Loucy (cell line): ENCODE measurements around the gene PRKN.

Source experiments
- EZH2phosphoT487 ChIP-seq: fragments of 200-600 bp; IDR thresholded peaks from 2 replicates; pipeline ENCODE4 v1.6.1; 2018; ENCODE audit warnings: antibody characterized with exemption, mild to moderate bottlenecking, moderate library complexity, borderline replicate concordance
- TF ChIP-seq, protein P1 (sequence below): fragments of 200-600 bp; sonication (generic); conservative IDR thresholded peaks from 2 replicates; pipeline ENCODE4 v1.5.1; 2014; ENCODE audit warnings: mild to moderate bottlenecking, antibody characterized with exemption, low read length

DNA sequence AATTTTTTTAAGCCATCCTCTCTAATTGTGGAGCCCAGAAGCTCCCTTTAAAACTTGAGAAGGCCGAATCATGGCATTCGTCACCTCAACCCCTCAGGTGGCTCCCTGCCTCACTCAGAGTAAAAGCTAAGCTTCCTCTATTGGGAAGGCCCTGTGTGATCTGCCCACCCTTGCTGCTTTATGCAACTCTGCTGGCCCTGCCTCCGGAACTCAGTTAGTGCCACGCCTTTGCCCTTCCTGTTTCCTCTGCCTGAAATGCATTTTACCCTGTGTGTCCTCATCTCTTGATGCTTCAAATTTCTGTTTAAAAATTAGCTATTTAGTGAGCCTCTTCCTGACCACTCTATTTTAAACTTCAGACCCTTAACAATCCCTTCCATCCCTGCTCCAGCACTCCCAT, 5.9 kb upstream of the PRKN start:
- TF ChIP-seq, protein P1, sequence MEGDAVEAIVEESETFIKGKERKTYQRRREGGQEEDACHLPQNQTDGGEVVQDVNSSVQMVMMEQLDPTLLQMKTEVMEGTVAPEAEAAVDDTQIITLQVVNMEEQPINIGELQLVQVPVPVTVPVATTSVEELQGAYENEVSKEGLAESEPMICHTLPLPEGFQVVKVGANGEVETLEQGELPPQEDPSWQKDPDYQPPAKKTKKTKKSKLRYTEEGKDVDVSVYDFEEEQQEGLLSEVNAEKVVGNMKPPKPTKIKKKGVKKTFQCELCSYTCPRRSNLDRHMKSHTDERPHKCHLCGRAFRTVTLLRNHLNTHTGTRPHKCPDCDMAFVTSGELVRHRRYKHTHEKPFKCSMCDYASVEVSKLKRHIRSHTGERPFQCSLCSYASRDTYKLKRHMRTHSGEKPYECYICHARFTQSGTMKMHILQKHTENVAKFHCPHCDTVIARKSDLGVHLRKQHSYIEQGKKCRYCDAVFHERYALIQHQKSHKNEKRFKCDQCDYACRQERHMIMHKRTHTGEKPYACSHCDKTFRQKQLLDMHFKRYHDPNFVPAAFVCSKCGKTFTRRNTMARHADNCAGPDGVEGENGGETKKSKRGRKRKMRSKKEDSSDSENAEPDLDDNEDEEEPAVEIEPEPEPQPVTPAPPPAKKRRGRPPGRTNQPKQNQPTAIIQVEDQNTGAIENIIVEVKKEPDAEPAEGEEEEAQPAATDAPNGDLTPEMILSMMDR: no peak
- no peak for TF ChIP-seq EZH2phosphoT487
